ENCODE results near the gene TPRN.

The TPRN gene

GRCh38 chr9:137172901-137173795 is 27.4 kb downstream of the TPRN start:
- DNase-seq (ENCODE audit: low spot score) = peak; percentile 48

GRCh38 chr9:137171149-137171900 is 29.2 kb downstream of the TPRN start:
- no peak for DNase-seq (ENCODE audit: low spot score)

DNA sequence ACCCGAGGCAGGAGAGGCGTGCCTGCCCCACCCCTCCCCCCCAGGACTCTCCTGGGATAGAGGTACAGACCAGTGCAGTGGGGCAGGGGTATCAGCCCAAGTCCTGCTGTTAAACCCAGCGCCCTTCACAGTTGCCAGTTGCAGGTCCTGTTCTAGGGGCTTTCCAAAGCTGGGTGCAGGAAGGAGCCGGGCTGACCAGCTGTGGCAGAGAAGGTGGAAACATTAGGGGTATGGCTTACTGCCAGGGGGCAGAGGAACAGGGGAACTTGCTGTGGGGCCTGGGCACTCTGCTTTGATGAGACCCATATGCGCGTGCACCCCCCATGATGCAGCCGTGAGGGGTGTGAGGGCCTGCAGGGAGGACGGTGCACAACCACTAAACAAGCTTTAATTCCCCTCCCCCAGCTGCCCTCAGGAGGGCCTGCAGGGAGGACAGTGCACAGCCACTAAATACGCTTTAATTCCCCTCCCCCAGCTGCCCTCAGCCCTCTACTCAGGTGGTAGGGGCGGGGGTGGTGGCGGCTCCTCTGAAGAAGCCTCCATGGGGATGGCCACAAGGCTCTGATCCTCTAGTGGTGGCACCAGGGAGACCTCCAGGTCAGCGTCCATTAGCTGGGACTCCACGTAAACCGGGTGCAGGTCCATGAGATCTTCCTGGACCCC is 29.9 kb downstream of the TPRN start:
- DNase-seq (ENCODE audit: low spot score) = no peak

DNA sequence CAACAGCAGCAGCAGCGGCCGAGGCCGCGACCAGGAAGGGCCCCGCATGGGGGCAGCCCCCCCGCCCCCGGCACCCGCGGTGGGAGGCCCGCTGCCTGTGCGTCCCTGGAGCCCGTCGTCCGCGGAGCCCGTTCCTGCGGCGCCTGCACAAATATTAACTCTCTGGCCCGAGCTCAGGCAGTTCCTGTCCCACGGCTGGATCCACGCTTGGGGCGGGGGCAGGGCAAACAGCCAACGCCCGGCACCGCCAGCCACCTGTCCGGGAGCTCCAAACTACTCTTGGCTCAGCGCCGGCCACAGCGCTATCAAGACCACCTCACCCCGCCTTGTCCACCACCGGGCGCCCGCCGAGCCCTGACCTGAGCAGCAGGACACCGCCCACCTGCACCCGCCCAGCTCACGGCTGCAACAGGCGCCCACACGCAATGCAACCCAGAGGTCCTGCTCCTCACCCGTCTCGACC is 30.6 kb downstream of the TPRN start, which contains the start of gene LRRC26:
Gene LRRC26 (minus strand): TSS at position 156 of the 463 bp plus-strand sequence. CDS start 108 bp downstream, at position 48.
- no peak for DNase-seq (ENCODE audit: low spot score)

GRCh38 chr9:137168904-137169856 is 31.4 kb downstream of the TPRN start:
- DNase-seq (ENCODE audit: low spot score) = peak; percentile 91

GRCh38 chr9:137168573-137168903 is 32.0 kb downstream of the TPRN start:
- peak; percentile 68 for DNase-seq (ENCODE audit: low spot score)

- DNase-seq (ENCODE audit: low spot score) = peak; percentile 71
Measured at GRCh38 chr9:137167747-137168572, 32.6 kb downstream of the TPRN start.

DNA sequence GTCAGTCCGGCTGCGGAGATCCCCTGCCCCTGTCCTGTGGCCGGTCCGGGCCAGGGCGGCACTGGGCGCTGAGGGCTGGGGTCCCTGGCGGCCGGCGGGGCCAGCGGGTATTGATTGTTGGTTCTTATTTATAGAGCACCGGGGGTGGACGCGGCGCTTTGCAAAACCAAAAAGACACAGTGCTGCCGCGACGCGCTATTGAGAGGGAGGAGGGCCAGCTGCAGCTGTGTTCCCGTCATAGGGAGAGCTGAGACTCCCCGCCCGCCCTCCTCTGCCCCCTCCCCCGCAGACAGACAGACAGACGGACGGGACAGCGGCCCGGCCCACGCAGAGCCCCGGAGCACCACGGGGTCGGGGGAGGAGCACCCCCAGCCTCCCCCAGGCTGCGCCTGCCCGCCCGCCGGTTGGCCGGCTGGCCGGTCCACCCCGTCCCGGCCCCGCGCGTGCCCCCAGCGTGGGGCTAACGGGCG is 33.2 kb downstream of the TPRN start:
- DNase-seq (ENCODE audit: low spot score) = no peak

DNA sequence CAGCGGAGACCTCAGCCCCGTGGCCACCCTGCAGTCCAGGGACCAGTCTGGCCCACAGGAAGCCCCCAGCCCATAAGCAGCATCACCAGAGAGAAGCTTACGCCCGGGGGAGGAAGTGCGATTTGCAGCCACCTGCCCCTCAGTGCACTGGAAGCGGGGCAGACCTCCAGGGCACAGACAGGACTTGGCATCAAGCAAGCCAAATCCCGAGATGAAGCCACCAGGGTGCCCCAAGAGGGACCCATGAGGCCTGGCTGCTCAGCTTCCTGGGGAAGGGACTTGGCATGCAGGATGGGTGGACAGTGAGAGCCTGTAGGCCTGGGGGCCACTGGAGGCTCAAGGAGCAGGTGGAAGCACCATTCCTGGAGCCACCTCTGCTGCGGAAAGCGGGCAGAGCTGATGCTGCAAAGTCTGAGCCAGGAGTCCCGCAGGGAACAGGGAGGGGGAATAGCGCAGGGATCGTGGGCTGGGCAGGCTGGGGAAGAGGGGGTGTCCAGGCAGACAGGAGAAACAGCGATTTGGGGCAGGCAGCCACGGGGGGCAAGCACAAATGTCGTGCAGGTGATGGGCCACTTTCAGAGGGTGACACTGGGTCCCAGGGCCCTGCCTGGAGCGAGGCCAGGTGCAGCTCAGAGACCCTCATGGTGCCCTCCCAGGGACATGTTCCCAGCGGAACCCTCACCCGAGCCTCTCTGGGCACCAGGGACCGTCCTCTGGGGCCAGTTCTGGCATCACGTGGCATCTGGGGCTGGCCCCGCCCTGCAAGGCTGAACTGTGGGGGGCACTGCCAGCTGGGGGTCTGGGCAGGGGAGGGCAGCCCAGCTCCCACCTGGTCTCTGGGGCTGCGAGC is 33.9 kb downstream of the TPRN start:
- no peak for DNase-seq (ENCODE audit: low spot score)

GRCh38 chr9:137165250-137165836 is 35.2 kb downstream of the TPRN start:
- no peak for DNase-seq (ENCODE audit: low spot score)

DNA sequence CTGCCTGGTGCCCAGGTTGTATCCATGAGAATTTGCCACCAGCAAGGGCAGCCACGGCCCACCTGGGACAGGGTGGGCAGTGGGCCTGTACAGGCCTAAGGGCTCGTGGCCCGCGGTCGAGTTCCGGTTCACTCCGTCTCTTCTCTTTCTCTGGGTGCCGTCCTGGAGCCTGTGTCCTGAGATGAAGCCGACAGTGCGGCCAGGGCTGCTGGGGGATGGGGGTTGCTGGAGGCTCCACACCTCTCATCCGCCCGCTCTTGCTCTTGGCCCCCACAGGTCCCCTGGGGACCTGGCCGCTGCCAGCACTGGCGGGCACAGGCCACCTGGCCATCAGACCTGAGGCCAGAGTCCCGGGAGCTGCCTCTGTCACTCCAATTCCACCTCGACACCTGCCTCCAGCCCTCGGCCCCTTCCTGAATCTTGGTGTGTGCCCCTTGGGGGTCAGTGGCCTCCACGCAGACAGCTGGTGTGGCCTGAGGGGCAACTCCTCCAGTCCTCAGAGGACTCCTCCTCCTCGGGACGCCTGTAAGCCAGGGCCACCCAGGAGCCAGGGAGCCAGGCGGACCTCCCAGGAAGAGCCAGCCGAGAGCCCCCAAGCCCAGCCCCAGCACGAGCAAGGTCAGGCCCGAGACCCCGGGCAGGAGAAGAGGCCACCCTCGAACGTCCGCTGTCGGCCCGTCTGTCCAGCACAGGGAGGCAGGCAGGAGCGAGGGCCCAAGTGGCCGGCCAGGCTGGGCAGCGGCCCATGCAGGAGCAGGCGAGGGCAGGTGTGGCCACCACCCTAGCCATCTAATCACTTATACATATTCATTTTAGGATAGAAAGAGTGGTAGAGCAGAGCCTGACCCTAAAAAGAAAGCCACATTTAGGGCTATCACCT is 35.9 kb downstream of the TPRN start:
- DNase-seq (ENCODE audit: low spot score) = no peak

DNA sequence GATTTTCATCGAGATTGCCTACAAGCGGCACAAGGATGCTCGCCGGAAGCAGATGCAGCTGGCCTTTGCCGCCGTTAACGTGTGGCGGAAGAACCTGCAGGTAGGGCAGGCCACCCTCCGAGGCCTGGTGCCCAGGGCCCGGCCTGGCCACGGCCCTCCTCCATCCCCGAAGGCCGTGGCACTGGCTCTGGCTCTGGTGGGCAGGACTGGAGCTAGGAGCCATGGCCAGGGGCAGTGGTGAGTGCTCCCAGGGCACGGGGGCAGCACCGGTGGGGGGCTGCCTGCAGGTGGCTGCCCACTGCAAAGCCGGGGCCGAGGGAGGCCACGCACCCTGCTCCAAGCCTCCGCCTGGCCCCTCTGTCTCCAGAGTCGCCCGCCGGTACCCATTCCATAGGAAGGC is 36.7 kb downstream of the TPRN start:
- no peak for DNase-seq (ENCODE audit: low spot score)

DNA sequence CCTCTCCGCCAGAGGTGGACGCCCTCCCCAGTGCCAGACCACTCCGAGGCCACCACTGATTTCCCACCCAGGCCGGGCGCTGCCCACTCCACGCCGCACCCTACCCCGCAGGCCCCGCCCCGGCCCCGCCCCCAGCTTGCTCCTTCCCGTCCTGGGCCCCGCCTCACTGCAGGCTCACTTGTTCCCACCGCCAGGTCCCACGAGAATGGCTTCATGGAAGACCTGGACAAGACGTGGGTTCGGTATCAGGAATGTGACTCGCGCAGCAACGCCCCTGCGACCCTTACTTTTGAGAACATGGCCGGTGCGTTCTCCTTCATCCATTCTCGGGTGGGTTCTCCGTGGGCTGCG is 37.2 kb downstream of the TPRN start:
- DNase-seq (ENCODE audit: low spot score) = no peak

DNA sequence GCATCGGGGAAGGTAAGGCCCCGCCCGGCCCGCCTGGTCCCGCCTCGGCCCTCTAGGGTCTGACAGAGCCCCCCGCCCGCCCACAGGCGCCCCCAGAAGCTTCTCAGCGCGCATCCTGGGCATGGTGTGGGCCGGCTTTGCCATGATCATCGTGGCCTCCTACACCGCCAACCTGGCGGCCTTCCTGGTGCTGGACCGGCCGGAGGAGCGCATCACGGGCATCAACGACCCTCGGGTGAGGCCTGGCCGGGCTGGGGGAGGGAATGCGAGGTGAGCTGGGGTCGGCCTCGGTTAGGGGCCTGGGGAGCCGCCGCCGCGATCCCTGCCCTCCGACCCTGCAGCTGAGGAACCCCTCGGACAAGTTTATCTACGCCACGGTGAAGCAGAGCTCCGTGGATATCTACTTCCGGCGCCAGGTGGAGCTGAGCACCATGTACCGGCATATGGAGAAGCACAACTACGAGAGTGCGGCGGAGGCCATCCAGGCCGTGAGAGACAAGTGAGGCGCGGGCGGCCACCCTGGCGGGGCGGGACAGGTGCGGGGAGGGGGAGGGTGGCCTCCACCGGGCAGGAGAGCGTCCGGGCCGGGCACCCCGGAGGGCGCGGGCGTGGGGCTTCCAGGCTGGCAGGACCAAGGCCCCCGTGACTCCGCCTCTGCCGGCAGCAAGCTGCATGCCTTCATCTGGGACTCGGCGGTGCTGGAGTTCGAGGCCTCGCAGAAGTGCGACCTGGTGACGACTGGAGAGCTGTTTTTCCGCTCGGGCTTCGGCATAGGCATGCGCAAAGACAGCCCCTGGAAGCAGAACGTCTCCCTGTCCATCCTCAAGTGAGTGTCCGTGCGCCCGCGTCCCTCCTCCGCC is 37.8 kb downstream of the TPRN start:
- no peak for DNase-seq (ENCODE audit: low spot score)

GRCh38 chr9:137161558-137162486 is 38.7 kb downstream of the TPRN start:
- DNase-seq (ENCODE audit: low spot score) = no peak
